Caco-2 (cell line): ENCODE results near the gene NGB. TPM values are rescaled to one million over a fixed set of nuclear protein-coding genes. Genes with fewer than 3 reads are reported as not detected.

Experiments
- BruUV-seq: library from RNA; stranded (reverse); fragments of 400-500 nt; replicated peaks from 2 replicates; lab custom pipeline; 2021; lab: Mats Ljungman, UMichigan
- CTCF ChIA-PET: fragments of 300-600 bp; sonication (Branson Sonifier 250); formaldehyde crosslinking; loops from one replicate; lab custom pipeline; 2022; ENCODE audit warnings: antibody characterized with exemption; lab: Charles Lee
- POLR2A ChIA-PET: fragments of 300-600 bp; sonication (Branson Sonifier 250); formaldehyde crosslinking; loops from one replicate; lab custom pipeline; 2022; ENCODE audit warnings: antibody characterized with exemption; lab: Charles Lee
- DNase-seq, 2 experiments: peaks; one replicate each; pipeline versions ENCODE4 v3.0.0 to v3.0.0-alpha.2; 2020 to 2022
- H3K27me3 ChIP-seq: replicated peaks from 2 replicates; pipeline ENCODE4 v1.6.0; 2011; ENCODE audit warnings: low read length; ENCODE audit not compliant: control insufficient read depth, insufficient read depth
- H3K36me3 ChIP-seq: 2 replicates; pipeline ENCODE4 v1.5.1; 2011; ENCODE audit warnings: low read length; ENCODE audit not compliant: control insufficient read depth, insufficient read depth
- H3K4me1 ChIP-seq: fragments of 250-450 bp; sonication (Bioruptor Pico); 2 replicates; pipeline ENCODE4 v1.5.1; 2020; ENCODE audit warnings: mild to moderate bottlenecking
- H3K4me3 ChIP-seq: 2 replicates; pipeline ENCODE4 v1.5.1; 2011; ENCODE audit warnings: low read depth, mild to moderate bottlenecking, control low read depth, low read length
- H3K9me3 ChIP-seq: fragments of 250-450 bp; sonication (Bioruptor Pico); 2 replicates; pipeline ENCODE4 v1.5.1; 2020; ENCODE audit warnings: mild to moderate bottlenecking, moderate library complexity
- H3K27ac Mint-ChIP-seq: one replicate; pipeline ENCODE4 v1.8.0; 2022; ENCODE audit warnings: mixed read lengths; ENCODE audit not compliant: unreplicated experiment
- H3K27me3 Mint-ChIP-seq: one replicate; pipeline ENCODE4 v1.8.0; 2022; ENCODE audit warnings: mixed read lengths; ENCODE audit not compliant: insufficient read depth, unreplicated experiment
- H3K36me3 Mint-ChIP-seq: one replicate; pipeline ENCODE4 v1.8.0; 2022; ENCODE audit warnings: mild to moderate bottlenecking, mixed read lengths; ENCODE audit not compliant: insufficient read depth, unreplicated experiment
- H3K4me1 Mint-ChIP-seq: one replicate; pipeline ENCODE4 v1.8.0; 2022; ENCODE audit warnings: low read depth, mixed read lengths; ENCODE audit not compliant: unreplicated experiment
- H3K4me3 Mint-ChIP-seq: one replicate; pipeline ENCODE4 v1.8.0; 2022; ENCODE audit warnings: mild to moderate bottlenecking, moderate library complexity, mixed read lengths; ENCODE audit not compliant: unreplicated experiment
- H3K9me3 Mint-ChIP-seq: one replicate; pipeline ENCODE4 v1.8.0; 2022; ENCODE audit warnings: mixed read lengths; ENCODE audit not compliant: unreplicated experiment
- CTCF ChIP-seq, 2 experiments: fragments of 200-600 bp in 1 of 2; IDR thresholded peaks; 1 replicate in 1 of 2; 2 replicates in 1 of 2; pipeline versions ENCODE4 v1.5.1 to v1.8.0; 2011 to 2022; ENCODE audit warnings: antibody characterized with exemption in 1 of 2, control low read depth in 1 of 2, inconsistent platforms in 1 of 2, low read depth in 1 of 2, low read length in 1 of 2, mild to moderate bottlenecking in 1 of 2, moderate library complexity in 1 of 2; ENCODE audit not compliant: insufficient read depth in 1 of 2, severe bottlenecking in 1 of 2, unreplicated experiment in 1 of 2
- intact Hi-C: fragments of 100-400 bp; cut with micrococcal nuclease; formaldehyde crosslinking; loops from one replicate; pipeline ENCODE4 v1.10.0; 2022; ENCODE audit not compliant: unreplicated experiment
- total RNA-seq: library from RNA; stranded (reverse); gene quantifications from 2 replicates; pipeline ENCODE4 v1.2.3, GENCODE V29; 2022

The NGB gene
- total RNA-seq, 1 experiment from 2014 or later, result not detected

GRCh38 chr14:77251870-77252269 lies 19.1 kb downstream of the NGB start:
- intact Hi-C loops, result no loop called here
- Histone ChIP-seq H3K4me1 (no peaks in the 10 kb centered on the region), H3K27me3 (no peaks in the 10 kb centered on the region), H3K36me3 (no peaks in the 10 kb centered on the region), H3K9me3 (no peaks in the 10 kb centered on the region), H3K4me3 (no peak overlapping the region)
- DNase-seq, result no peak
- Mint-ChIP-seq H3K27me3 (no peaks in the 10 kb centered on the region), H3K27ac (no peak overlapping the region), H3K4me1 (no peaks in the 10 kb centered on the region), H3K9me3 (no peaks in the 10 kb centered on the region), H3K4me3 (no peak overlapping the region), H3K36me3 (no peaks in the 10 kb centered on the region)
- no peak for TF ChIP-seq CTCF (IDR thresholded peaks at IDR 0.05; ENCODE audit: insufficient read depth in 1 of 2, low read depth in 1 of 2, low read length in 1 of 2, severe bottlenecking in 1 of 2, unreplicated experiment in 1 of 2)
- BruUV-seq, result no TSS peak
- CTCF ChIA-PET, result no interaction called here
- POLR2A ChIA-PET, result no interaction called here

- no peaks in the 10 kb centered on the region for H3K36me3 Mint-ChIP-seq
- H3K27ac Mint-ChIP-seq, result no peak overlapping the region
- Histone ChIP-seq H3K4me1 (no peaks in the 10 kb centered on the region), H3K27me3 (no peaks in the 10 kb centered on the region), H3K9me3 (no peaks in the 10 kb centered on the region), H3K4me3 (no peak overlapping the region), H3K36me3 (no peaks in the 10 kb centered on the region)
- H3K27me3 Mint-ChIP-seq, result no peaks in the 10 kb centered on the region
- BruUV-seq, result no TSS peak
- no peak for TF ChIP-seq CTCF (IDR thresholded peaks at IDR 0.05; ENCODE audit: insufficient read depth in 1 of 2, low read depth in 1 of 2, low read length in 1 of 2, severe bottlenecking in 1 of 2, unreplicated experiment in 1 of 2)
- H3K9me3 Mint-ChIP-seq, result no peaks in the 10 kb centered on the region
- DNase-seq, result no peak
- H3K4me1 Mint-ChIP-seq, result no peaks in the 10 kb centered on the region
- intact Hi-C loops, result no loop called here
- no peak overlapping the region for H3K4me3 Mint-ChIP-seq
- CTCF ChIA-PET, result no interaction called here
- POLR2A ChIA-PET, result no interaction called here
Measured at GRCh38 chr14:77250927-77251326, 20.1 kb downstream of the NGB start.

- no peaks in the 10 kb centered on the region for H3K4me1 Mint-ChIP-seq
- H3K36me3 Mint-ChIP-seq, result no peaks in the 10 kb centered on the region
- no peak overlapping the region for H3K27ac Mint-ChIP-seq
- Histone ChIP-seq H3K36me3 (no peaks in the 10 kb centered on the region), H3K4me3 (no peak overlapping the region), H3K4me1 (no peaks in the 10 kb centered on the region), H3K9me3 (no peaks in the 10 kb centered on the region), H3K27me3 (no peaks in the 10 kb centered on the region)
- BruUV-seq, result no TSS peak
- POLR2A ChIA-PET, result no interaction called here
- H3K27me3 Mint-ChIP-seq, result no peaks in the 10 kb centered on the region
- DNase-seq, result no peak
- CTCF ChIA-PET, result no interaction called here
- H3K9me3 Mint-ChIP-seq, result no peaks in the 10 kb centered on the region
- no peak for TF ChIP-seq CTCF (IDR thresholded peaks at IDR 0.05; ENCODE audit: insufficient read depth in 1 of 2, low read depth in 1 of 2, low read length in 1 of 2, severe bottlenecking in 1 of 2, unreplicated experiment in 1 of 2)
- no peak overlapping the region for H3K4me3 Mint-ChIP-seq
- intact Hi-C loops, result no loop called here
Measured at GRCh38 chr14:77249286-77249685, 21.7 kb downstream of the NGB start.
